KMS-11 (cell line): ENCODE measurements around the gene TMEM43.

ENCODE experiments used
- H2AFZ ChIP-seq: fragments of 200-600 bp; sonication (generic); 2 replicates; pipeline ENCODE4 v1.6.1; 2016; ENCODE audit warnings: antibody characterized with exemption, mixed run types, low read depth
- H3K27ac ChIP-seq: fragments of 200-600 bp; sonication (generic); 2 replicates; pipeline ENCODE4 v1.6.1; 2016; ENCODE audit warnings: mild to moderate bottlenecking, mixed run types
- H3K27me3 ChIP-seq: fragments of 200-600 bp; sonication (generic); 2 replicates; pipeline ENCODE4 v1.6.1; 2017; ENCODE audit warnings: mild to moderate bottlenecking, low read depth, mixed run types, moderate library complexity; ENCODE audit not compliant: insufficient read depth
- H3K36me3 ChIP-seq: fragments of 200-600 bp; sonication (generic); 2 replicates; pipeline ENCODE4 v1.6.1; 2017; ENCODE audit warnings: mild to moderate bottlenecking, mixed run types; ENCODE audit not compliant: insufficient read depth
- H3K4me1 ChIP-seq: fragments of 200-600 bp; sonication (generic); 2 replicates; pipeline ENCODE4 v1.6.1; 2016; ENCODE audit warnings: mild to moderate bottlenecking, low read depth, mixed run types; ENCODE audit not compliant: poor library complexity, severe bottlenecking
- H3K4me2 ChIP-seq: fragments of 200-600 bp; sonication (generic); 2 replicates; pipeline ENCODE4 v1.7.0; 2016; ENCODE audit warnings: mild to moderate bottlenecking, mixed run types
- H3K4me3 ChIP-seq: fragments of 200-600 bp; sonication (generic); IDR thresholded peaks from 2 replicates; pipeline ENCODE4 v1.6.1; 2017; ENCODE audit warnings: low read depth, low read length, mixed read lengths; ENCODE audit not compliant: insufficient read depth
- H3K79me2 ChIP-seq: fragments of 200-600 bp; sonication (generic); 2 replicates; pipeline ENCODE4 v1.6.1; 2016; ENCODE audit warnings: low read depth, mixed run types; ENCODE audit not compliant: insufficient read depth
- H3K9ac ChIP-seq: fragments of 200-600 bp; sonication (generic); 2 replicates; pipeline ENCODE4 v1.6.1; 2016; ENCODE audit warnings: mild to moderate bottlenecking, mixed run types
- H4K20me1 ChIP-seq: fragments of 200-600 bp; sonication (generic); 2 replicates; pipeline ENCODE4 v1.6.1; 2016; ENCODE audit warnings: mild to moderate bottlenecking, mixed run types; ENCODE audit not compliant: insufficient read depth
- CTCF ChIP-seq: fragments of 200-600 bp; sonication (generic); conservative IDR thresholded peaks from 2 replicates; pipeline ENCODE4 v1.6.1; 2017; ENCODE audit warnings: low read depth, mild to moderate bottlenecking, antibody characterized with exemption, low read length, moderate library complexity, mixed read lengths

TMEM43 gene

GRCh38 chr3:14162178-14162577 is 37.3 kb downstream of the TMEM43 start:
- no peak for TF ChIP-seq CTCF
- H3K27ac ChIP-seq: no peak overlapping the region
- H3K27me3 ChIP-seq: no peaks in the 10 kb centered on the region
- H3K9ac ChIP-seq: no peak overlapping the region
- H3K36me3 ChIP-seq: no peaks in the 10 kb centered on the region
- no peaks in the 10 kb centered on the region for H3K4me1 ChIP-seq
- H2AFZ ChIP-seq: no peak overlapping the region
- no peak overlapping the region for H3K4me2 ChIP-seq
- H3K79me2 ChIP-seq: no peaks in the 10 kb centered on the region
- no peaks in the 10 kb centered on the region for H4K20me1 ChIP-seq
- no peak overlapping the region for H3K4me3 ChIP-seq

GRCh38 chr3:14166877-14167603 is 42.2 kb downstream of the TMEM43 start:
- Histone ChIP-seq H2AFZ (no peak overlapping the region), H3K36me3 (no peaks in the 10 kb centered on the region), H3K27me3 (no peaks in the 10 kb centered on the region), H3K9ac (no peak overlapping the region), H3K4me3 (no peak overlapping the region), H3K4me2 (no peak overlapping the region), H3K79me2 (no peaks in the 10 kb centered on the region), H4K20me1 (no peaks in the 10 kb centered on the region), H3K4me1 (peaks cover 18% of the 10 kb centered on the region), H3K27ac (no peak overlapping the region)
- TF ChIP-seq CTCF: no peak

GRCh38 chr3:14169435-14169834 is 44.6 kb downstream of the TMEM43 start:
- Histone ChIP-seq H3K36me3 (no peaks in the 10 kb centered on the region), H3K27me3 (no peaks in the 10 kb centered on the region), H3K4me2 (no peak overlapping the region), H3K4me1 (peaks cover 25% of the 10 kb centered on the region), H3K9ac (no peak overlapping the region), H3K79me2 (peaks cover 5% of the 10 kb centered on the region; the same call in 1 of the 2 replicates), H3K4me3 (no peak overlapping the region), H2AFZ (no peak overlapping the region), H3K27ac (no peak overlapping the region), H4K20me1 (no peaks in the 10 kb centered on the region)
- TF ChIP-seq CTCF: no peak

GRCh38 chr3:14169871-14170270 is 45.0 kb downstream of the TMEM43 start:
- peaks cover 30% of the 10 kb centered on the region for H3K4me1 ChIP-seq
- H2AFZ ChIP-seq: no peak overlapping the region
- H4K20me1 ChIP-seq: no peaks in the 10 kb centered on the region
- no peak overlapping the region for H3K9ac ChIP-seq
- no peak for TF ChIP-seq CTCF
- H3K27ac ChIP-seq: no peak overlapping the region
- no peaks in the 10 kb centered on the region for H3K27me3 ChIP-seq
- H3K4me2 ChIP-seq: no peak overlapping the region
- no peak overlapping the region for H3K4me3 ChIP-seq
- peaks cover 9% of the 10 kb centered on the region; the same call in 1 of the 2 replicates for H3K79me2 ChIP-seq
- H3K36me3 ChIP-seq: no peaks in the 10 kb centered on the region
